Mononuclear cell (primary cell): Measurements from ENCODE around the gene TMEM92. TPM values are rescaled to one million over a fixed set of nuclear protein-coding genes. Genes with fewer than 3 reads are reported as not detected.
"Not testable (repeated sequence)": the region's sequence is repeated elsewhere in the genome, so short reads cannot be mapped to it uniquely, and the experiment has no call there.

Experiments used
- H3K27me3 ChIP-seq: 2 replicates; pipeline ENCODE4 v1.6.0; 2011; ENCODE audit warnings: low read length, control low read depth; ENCODE audit not compliant: insufficient read depth
- H3K4me1 ChIP-seq: 2 replicates; pipeline ENCODE4 v1.5.1; 2011; ENCODE audit warnings: mild to moderate bottlenecking, low read length, control low read depth; ENCODE audit not compliant: insufficient read depth
- H3K4me3 ChIP-seq: 2 replicates; pipeline ENCODE4 v1.5.1; 2011; ENCODE audit warnings: mild to moderate bottlenecking, low read length, moderate library complexity
- H3K9me3 ChIP-seq: 2 replicates; pipeline ENCODE4 v1.5.1; 2011; ENCODE audit warnings: low read depth, mild to moderate bottlenecking, control low read depth, low read length
- total RNA-seq: library from RNA; depleted of rRNA; stranded (reverse); fragments of >200 nt; gene quantifications from one replicate; pipeline ENCODE4 v1.2.3, GENCODE V29; 2012

Gene TMEM92
- total RNA-seq, 1 donor, result not detected

GRCh38 chr17:50297407-50297865 lies 23.2 kb downstream of the TMEM92 start:
- H3K4me1 ChIP-seq, result no peaks in the 10 kb centered on the region
- H3K9me3 ChIP-seq, result no peaks in the 10 kb centered on the region
- H3K27me3 ChIP-seq, result no peaks in the 10 kb centered on the region
- no peak overlapping the region for H3K4me3 ChIP-seq

GRCh38 chr17:50298018-50298417 lies 23.8 kb downstream of the TMEM92 start:
- Histone ChIP-seq H3K4me3 (no peak overlapping the region), H3K27me3 (no peaks in the 10 kb centered on the region), H3K4me1 (no peaks in the 10 kb centered on the region), H3K9me3 (no peaks in the 10 kb centered on the region)

GRCh38 chr17:50299776-50300175 lies 25.5 kb downstream of the TMEM92 start:
- Histone ChIP-seq H3K4me3 (no peak overlapping the region), H3K4me1 (no peaks in the 10 kb centered on the region), H3K9me3 (no peaks in the 10 kb centered on the region), H3K27me3 (no peaks in the 10 kb centered on the region)

GRCh38 chr17:50300824-50301223 lies 26.6 kb downstream of the TMEM92 start:
- not testable (repeated sequence) for H3K9me3 ChIP-seq, H3K4me3 ChIP-seq, H3K27me3 ChIP-seq, H3K4me1 ChIP-seq

GRCh38 chr17:50301891-50302584 lies 27.8 kb downstream of the TMEM92 start:
- no peaks in the 10 kb centered on the region for H3K27me3 ChIP-seq

GRCh38 chr17:50303051-50303450 lies 28.8 kb downstream of the TMEM92 start:
- no peak overlapping the region for H3K4me3 ChIP-seq
- no peaks in the 10 kb centered on the region for H3K27me3 ChIP-seq
- H3K4me1 ChIP-seq, result no peaks in the 10 kb centered on the region
- H3K9me3 ChIP-seq, result no peaks in the 10 kb centered on the region

More at GRCh38 chr17:50301891-50302584, 27.8 kb downstream of the TMEM92 start:
- Histone ChIP-seq H3K4me3 (no peak overlapping the region), H3K9me3 (no peaks in the 10 kb centered on the region), H3K4me1 (no peaks in the 10 kb centered on the region)

- no peaks in the 10 kb centered on the region for H3K27me3 ChIP-seq
- H3K9me3 ChIP-seq, result no peaks in the 10 kb centered on the region
- H3K4me3 ChIP-seq, result no peak overlapping the region
- H3K4me1 ChIP-seq, result no peaks in the 10 kb centered on the region
Observed at GRCh38 chr17:50303596-50303995, 29.3 kb downstream of the TMEM92 start.

GRCh38 chr17:50304781-50305404 lies 30.6 kb downstream of the TMEM92 start:
- no peaks in the 10 kb centered on the region for H3K9me3 ChIP-seq
- no peaks in the 10 kb centered on the region for H3K4me1 ChIP-seq
- no peaks in the 10 kb centered on the region for H3K27me3 ChIP-seq
- no peak overlapping the region for H3K4me3 ChIP-seq

GRCh38 chr17:50307654-50308053 lies 33.4 kb downstream of the TMEM92 start:
- no peak overlapping the region for H3K4me3 ChIP-seq
- no peaks in the 10 kb centered on the region for H3K27me3 ChIP-seq
- no peaks in the 10 kb centered on the region for H3K4me1 ChIP-seq
- no peaks in the 10 kb centered on the region for H3K9me3 ChIP-seq

- no peaks in the 10 kb centered on the region for H3K4me1 ChIP-seq
- H3K4me3 ChIP-seq, result no peak overlapping the region
- H3K27me3 ChIP-seq, result no peaks in the 10 kb centered on the region
- no peaks in the 10 kb centered on the region for H3K9me3 ChIP-seq
Observed at GRCh38 chr17:50308666-50309065, 34.4 kb downstream of the TMEM92 start.

- no peaks in the 10 kb centered on the region for H3K27me3 ChIP-seq
Observed at GRCh38 chr17:50310455-50311111, 36.3 kb downstream of the TMEM92 start.

GRCh38 chr17:50311112-50311460 lies 36.8 kb downstream of the TMEM92 start:
- Histone ChIP-seq H3K4me3 (no peak overlapping the region), H3K27me3 (no peaks in the 10 kb centered on the region), H3K4me1 (no peaks in the 10 kb centered on the region), H3K9me3 (no peaks in the 10 kb centered on the region)

More at GRCh38 chr17:50310455-50311111, 36.3 kb downstream of the TMEM92 start:
- Histone ChIP-seq H3K9me3 (no peaks in the 10 kb centered on the region), H3K4me1 (no peaks in the 10 kb centered on the region), H3K4me3 (no peak overlapping the region)

- no peaks in the 10 kb centered on the region for H3K27me3 ChIP-seq
- no peak overlapping the region for H3K4me3 ChIP-seq
- no peaks in the 10 kb centered on the region for H3K9me3 ChIP-seq
- H3K4me1 ChIP-seq, result no peaks in the 10 kb centered on the region
Observed at GRCh38 chr17:50311483-50311882, 37.2 kb downstream of the TMEM92 start.

- Histone ChIP-seq H3K27me3 (no peaks in the 10 kb centered on the region), H3K4me3 (no peak overlapping the region), H3K9me3 (no peaks in the 10 kb centered on the region), H3K4me1 (no peaks in the 10 kb centered on the region)
Observed at GRCh38 chr17:50312308-50312707, 38.0 kb downstream of the TMEM92 start.

GRCh38 chr17:50314456-50315011 lies 40.3 kb downstream of the TMEM92 start:
- Histone ChIP-seq H3K9me3 (no peaks in the 10 kb centered on the region), H3K27me3 (no peaks in the 10 kb centered on the region), H3K4me3 (no peak overlapping the region), H3K4me1 (no peaks in the 10 kb centered on the region)
